ENCODE data around the gene CADPS2.

CADPS2 gene

DNA sequence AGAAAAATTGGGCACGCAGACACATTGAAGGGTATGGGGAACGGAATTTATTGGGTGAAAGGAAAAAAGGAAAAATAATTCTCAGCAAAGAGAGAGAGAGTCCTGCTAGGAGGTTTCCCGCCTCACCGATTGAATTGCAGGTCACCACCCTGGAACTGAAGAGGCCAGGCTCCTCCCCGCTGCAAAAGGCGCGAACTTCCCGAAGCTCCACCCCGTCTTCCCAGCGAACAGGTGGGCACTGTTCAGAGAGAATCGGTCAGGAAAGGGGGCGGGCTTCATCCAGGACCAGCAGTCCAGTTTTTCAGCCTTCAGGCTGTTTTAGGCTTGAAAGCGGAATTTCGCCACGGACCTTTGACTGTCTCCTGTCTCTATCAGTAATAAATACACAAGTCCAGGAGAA, 27.3 kb upstream of the CADPS2 start:
- Histone ChIP-seq H3K4me3 (replicated peaks; ENCODE audit: insufficient read depth, low read length) (no peak overlapping the region), H3K27me3 (ENCODE audit: insufficient read depth, poor library complexity, severe bottlenecking) (no peaks in the 10 kb centered on the region), H3K27ac (replicated peaks) (no peak overlapping the region)
- DNase-seq (ENCODE audit: low read depth in 1 of 2, low spot score in 1 of 2): no peak
- TF ChIP-seq, protein P1, sequence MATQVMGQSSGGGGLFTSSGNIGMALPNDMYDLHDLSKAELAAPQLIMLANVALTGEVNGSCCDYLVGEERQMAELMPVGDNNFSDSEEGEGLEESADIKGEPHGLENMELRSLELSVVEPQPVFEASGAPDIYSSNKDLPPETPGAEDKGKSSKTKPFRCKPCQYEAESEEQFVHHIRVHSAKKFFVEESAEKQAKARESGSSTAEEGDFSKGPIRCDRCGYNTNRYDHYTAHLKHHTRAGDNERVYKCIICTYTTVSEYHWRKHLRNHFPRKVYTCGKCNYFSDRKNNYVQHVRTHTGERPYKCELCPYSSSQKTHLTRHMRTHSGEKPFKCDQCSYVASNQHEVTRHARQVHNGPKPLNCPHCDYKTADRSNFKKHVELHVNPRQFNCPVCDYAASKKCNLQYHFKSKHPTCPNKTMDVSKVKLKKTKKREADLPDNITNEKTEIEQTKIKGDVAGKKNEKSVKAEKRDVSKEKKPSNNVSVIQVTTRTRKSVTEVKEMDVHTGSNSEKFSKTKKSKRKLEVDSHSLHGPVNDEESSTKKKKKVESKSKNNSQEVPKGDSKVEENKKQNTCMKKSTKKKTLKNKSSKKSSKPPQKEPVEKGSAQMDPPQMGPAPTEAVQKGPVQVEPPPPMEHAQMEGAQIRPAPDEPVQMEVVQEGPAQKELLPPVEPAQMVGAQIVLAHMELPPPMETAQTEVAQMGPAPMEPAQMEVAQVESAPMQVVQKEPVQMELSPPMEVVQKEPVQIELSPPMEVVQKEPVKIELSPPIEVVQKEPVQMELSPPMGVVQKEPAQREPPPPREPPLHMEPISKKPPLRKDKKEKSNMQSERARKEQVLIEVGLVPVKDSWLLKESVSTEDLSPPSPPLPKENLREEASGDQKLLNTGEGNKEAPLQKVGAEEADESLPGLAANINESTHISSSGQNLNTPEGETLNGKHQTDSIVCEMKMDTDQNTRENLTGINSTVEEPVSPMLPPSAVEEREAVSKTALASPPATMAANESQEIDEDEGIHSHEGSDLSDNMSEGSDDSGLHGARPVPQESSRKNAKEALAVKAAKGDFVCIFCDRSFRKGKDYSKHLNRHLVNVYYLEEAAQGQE (IDR thresholded peaks at IDR 0.05; ENCODE audit: insufficient replicate concordance, low read depth): no peak
- TF ChIP-seq POLR2AphosphoS5 (IDR thresholded peaks at IDR 0.05; ENCODE audit: low read depth) (no peak), GABPA (IDR thresholded peaks at IDR 0.05; ENCODE audit: low read depth) (no peak), SPI1 (IDR thresholded peaks at IDR 0.05; ENCODE audit: borderline replicate concordance, low read depth) (no peak)
- TF ChIP-seq, protein P2, sequence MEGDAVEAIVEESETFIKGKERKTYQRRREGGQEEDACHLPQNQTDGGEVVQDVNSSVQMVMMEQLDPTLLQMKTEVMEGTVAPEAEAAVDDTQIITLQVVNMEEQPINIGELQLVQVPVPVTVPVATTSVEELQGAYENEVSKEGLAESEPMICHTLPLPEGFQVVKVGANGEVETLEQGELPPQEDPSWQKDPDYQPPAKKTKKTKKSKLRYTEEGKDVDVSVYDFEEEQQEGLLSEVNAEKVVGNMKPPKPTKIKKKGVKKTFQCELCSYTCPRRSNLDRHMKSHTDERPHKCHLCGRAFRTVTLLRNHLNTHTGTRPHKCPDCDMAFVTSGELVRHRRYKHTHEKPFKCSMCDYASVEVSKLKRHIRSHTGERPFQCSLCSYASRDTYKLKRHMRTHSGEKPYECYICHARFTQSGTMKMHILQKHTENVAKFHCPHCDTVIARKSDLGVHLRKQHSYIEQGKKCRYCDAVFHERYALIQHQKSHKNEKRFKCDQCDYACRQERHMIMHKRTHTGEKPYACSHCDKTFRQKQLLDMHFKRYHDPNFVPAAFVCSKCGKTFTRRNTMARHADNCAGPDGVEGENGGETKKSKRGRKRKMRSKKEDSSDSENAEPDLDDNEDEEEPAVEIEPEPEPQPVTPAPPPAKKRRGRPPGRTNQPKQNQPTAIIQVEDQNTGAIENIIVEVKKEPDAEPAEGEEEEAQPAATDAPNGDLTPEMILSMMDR (IDR thresholded peaks at IDR 0.05; ENCODE audit: insufficient read depth, low read length): no peak

DNA sequence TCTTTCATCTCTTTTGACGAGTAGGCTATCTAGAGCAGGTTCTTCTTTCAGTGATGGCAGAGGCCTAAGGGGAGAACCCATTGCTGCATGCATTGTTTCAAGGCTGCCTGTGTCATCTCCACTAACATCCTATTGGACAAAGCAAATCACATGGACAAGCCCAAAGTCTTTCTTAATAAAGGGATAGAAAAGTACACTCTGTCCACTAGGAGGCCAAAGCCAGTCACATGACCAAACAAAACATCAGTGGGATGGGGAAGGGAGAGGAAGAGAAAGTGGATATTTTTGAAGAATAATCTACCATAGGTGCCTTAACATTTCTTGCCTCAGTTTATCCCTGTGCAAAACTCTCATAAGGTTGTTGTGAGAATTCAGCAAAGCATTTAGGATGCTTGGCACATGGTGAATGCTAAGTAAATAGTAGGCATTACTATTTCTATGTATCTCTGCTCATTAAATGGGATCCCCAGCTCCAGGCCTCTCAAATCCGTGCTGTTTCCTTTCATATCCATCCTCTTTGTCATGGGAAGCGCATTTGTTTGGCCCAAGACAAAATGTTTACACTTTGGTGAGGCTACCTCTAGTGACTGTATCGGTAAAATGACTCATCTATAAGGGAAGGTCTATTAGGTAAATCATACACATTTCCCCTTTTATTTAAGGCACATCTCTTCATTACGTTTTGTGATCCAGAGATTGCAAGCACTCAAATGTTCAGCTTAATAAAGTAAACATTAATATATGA, 16.7 kb upstream of the CADPS2 start:
- H3K4me3 ChIP-seq (replicated peaks; ENCODE audit: insufficient read depth, low read length): no peak overlapping the region
- TF ChIP-seq POLR2AphosphoS5 (IDR thresholded peaks at IDR 0.05; ENCODE audit: low read depth) (no peak), GABPA (IDR thresholded peaks at IDR 0.05; ENCODE audit: low read depth) (no peak), SPI1 (IDR thresholded peaks at IDR 0.05; ENCODE audit: borderline replicate concordance, low read depth) (no peak)
- TF ChIP-seq, protein P1 (IDR thresholded peaks at IDR 0.05; ENCODE audit: insufficient replicate concordance, low read depth): no peak
- TF ChIP-seq, protein P2 (IDR thresholded peaks at IDR 0.05; ENCODE audit: insufficient read depth, low read length): no peak
- H3K27ac ChIP-seq (replicated peaks): no peak overlapping the region
- H3K27me3 ChIP-seq (ENCODE audit: insufficient read depth, poor library complexity, severe bottlenecking): no peaks in the 10 kb centered on the region
- no peak for DNase-seq (ENCODE audit: low read depth in 1 of 2, low spot score in 1 of 2)

DNA sequence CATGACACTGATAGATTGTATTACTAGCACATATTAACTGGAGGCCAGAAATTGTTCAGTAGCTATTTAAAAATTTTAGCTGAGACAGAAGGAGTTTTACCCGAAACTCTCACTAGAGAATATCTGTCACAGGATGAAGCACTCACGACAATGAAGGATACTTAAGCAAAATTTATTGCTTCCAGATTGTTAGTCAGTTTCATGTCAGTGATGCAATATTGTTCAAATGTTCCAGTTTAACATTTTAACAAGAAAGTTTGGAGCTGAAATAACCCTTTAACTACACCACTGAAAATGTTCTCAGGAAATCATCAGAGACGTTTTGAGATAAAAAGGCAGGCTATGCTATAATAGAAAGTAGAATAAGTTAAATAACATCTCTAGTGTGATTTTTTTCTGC, 15.0 kb upstream of the CADPS2 start:
- H3K27me3 ChIP-seq (ENCODE audit: insufficient read depth, poor library complexity, severe bottlenecking): no peaks in the 10 kb centered on the region
- H3K27ac ChIP-seq (replicated peaks): no peak overlapping the region
- TF ChIP-seq, protein P1 (IDR thresholded peaks at IDR 0.05; ENCODE audit: insufficient replicate concordance, low read depth): no peak
- TF ChIP-seq GABPA (IDR thresholded peaks at IDR 0.05; ENCODE audit: low read depth) (no peak), POLR2AphosphoS5 (IDR thresholded peaks at IDR 0.05; ENCODE audit: low read depth) (no peak), SPI1 (IDR thresholded peaks at IDR 0.05; ENCODE audit: borderline replicate concordance, low read depth) (no peak)
- TF ChIP-seq, protein P2 (IDR thresholded peaks at IDR 0.05; ENCODE audit: insufficient read depth, low read length): no peak
- no peak for DNase-seq (ENCODE audit: low read depth in 1 of 2, low spot score in 1 of 2)
- H3K4me3 ChIP-seq (replicated peaks; ENCODE audit: insufficient read depth, low read length): no peak overlapping the region

All from HL-60 (cell line).